ENCODE results near the gene RIN3. TPM values are rescaled to one million over a fixed set of nuclear protein-coding genes. Genes with fewer than 3 reads are reported as not detected.
A peak's percentile ranks its signal among the peaks of the same experiment; 100 is the strongest.

Gene RIN3
- polyA plus RNA-seq, 6 donors from 2014 or later, result 7.6 to 43.7 (median 24.5) TPM

DNA sequence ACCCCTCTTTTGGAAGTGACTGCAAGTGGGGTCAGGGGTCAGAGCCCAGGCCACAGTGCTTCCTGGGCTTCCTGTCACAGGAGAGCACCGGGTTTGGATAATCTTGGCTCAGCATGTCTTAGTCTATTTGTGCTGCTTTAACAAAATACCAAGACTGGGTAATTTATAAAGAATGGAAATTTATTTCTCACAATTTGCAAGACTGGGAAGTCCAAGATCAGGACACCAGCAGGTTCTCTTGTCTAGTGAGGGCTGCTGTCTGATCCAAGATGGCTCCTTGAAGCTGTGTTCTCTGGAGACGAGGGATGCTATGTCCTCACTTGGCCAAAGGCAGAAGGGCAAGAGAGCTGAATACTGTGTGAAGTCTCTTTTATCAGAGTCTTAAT, 74.1 kb downstream of the RIN3 start:
- DNase-seq, result no peak
- peak overlapping the region in 2 of 6 donors; percentile 65 to 82 for H3K27ac Mint-ChIP-seq
- peaks cover 11 to 17% of the 10 kb centered on the region in 2 donors for H3K36me3 Mint-ChIP-seq

DNA sequence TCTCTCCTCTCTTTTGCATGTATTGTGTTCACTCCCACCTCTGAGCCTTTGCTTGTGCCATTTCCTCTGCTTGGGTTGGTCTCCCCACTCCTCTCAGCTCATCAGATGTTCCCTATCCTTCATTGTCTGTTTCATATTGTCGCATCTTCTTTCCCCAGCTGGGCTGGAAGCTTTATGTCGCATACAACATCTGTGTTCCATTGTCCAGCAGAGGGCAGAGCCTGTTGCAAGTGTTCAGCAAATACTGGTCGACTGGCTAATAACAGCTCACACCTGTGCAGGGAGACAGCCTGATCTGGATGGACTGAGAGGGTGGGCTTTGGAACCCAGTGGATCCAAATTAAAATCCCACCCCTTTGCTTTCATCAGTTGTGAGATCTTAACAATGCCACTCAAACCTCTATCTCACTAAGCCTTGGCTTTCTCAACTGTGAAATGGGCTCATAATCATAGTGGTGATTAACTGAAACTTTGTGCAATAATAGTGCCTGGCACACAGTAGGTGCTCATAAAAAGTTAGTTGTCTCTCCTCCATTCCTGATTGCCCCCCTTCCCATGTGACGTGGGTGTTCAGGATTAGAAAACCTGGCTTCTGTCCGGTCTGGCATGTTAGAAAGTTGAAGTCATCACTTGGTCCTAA, 75.8 kb downstream of the RIN3 start:
- Mint-ChIP-seq H3K36me3 (peaks cover 10 to 11% of the 10 kb centered on the region in 2 donors), H3K4me3 (peak overlapping the region in 1 of 8 donors; percentile 21), H3K4me1 (peaks cover 48 to 70% (median 56%) of the 10 kb centered on the region in 3 donors), H3K27me3 (no peaks in the 10 kb centered on the region), H3K27ac (peak overlapping the region in 3 of 6 donors; percentile 4 to 69 (median 48)), H3K9me3 (peaks cover 0 to 2% (median 0%) of the 10 kb centered on the region in 7 donors)
- peak; percentile 33 for DNase-seq
- peak; percentile 76 to 78 for ATAC-seq (ENCODE audit: low read depth in 2 of 2)

More for the DNA sequence above, 74.1 kb downstream of the RIN3 start:
- Mint-ChIP-seq H3K4me3 (no peak overlapping the region), H3K9me3 (peaks cover 0 to 5% (median 2%) of the 10 kb centered on the region in 7 donors), H3K27me3 (no peaks in the 10 kb centered on the region), H3K4me1 (peaks cover 52 to 85% (median 65%) of the 10 kb centered on the region in 3 donors)
- ATAC-seq (ENCODE audit: low read depth in 2 of 2), result no peak

DNA sequence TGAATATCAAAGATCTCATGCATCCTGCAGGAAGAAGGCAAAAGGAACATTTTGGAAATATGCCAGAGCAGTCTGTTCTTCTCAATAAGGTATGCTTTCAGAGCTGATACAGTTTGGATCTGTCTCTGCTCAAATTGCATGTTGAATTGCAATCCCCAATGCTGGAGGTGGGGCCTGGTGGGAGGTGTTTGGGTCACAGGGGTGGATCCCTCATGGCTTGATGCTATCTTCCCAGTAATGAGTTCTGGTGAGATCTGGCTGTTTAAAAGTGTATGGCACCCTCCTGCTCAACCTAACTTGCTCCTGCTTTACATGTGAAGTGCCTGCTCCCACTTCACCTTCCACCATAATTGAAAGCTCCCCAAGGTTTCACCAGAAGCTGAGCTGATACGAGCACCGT, 76.6 kb downstream of the RIN3 start:
- Mint-ChIP-seq H3K4me3 (peak overlapping the region in 2 of 8 donors; percentile 11 to 47), H3K27ac (no peak overlapping the region), H3K4me1 (peaks cover 51 to 69% (median 58%) of the 10 kb centered on the region in 3 donors), H3K9me3 (peaks cover 0 to 2% (median 0%) of the 10 kb centered on the region in 7 donors), H3K36me3 (peaks cover 10 to 11% of the 10 kb centered on the region in 2 donors), H3K27me3 (no peaks in the 10 kb centered on the region)
- DNase-seq (no peak), ATAC-seq (ENCODE audit: low read depth in 2 of 2) (no peak)

- Mint-ChIP-seq H3K4me3 (peak overlapping the region in 3 of 8 donors; percentile 4 to 20 (median 6)), H3K27ac (peak overlapping the region in 3 of 6 donors; percentile 4 to 73 (median 19)), H3K4me1 (peaks cover 44 to 65% (median 54%) of the 10 kb centered on the region in 3 donors), H3K9me3 (peaks cover 0 to 2% (median 0%) of the 10 kb centered on the region in 7 donors), H3K27me3 (no peaks in the 10 kb centered on the region), H3K36me3 (peaks cover 10 to 11% of the 10 kb centered on the region in 2 donors)
- ATAC-seq (ENCODE audit: low read depth in 2 of 2) (peak in 1 of 2 donors; percentile 5), DNase-seq (no peak)
These were observed 77.4 kb downstream of the RIN3 start for GRCh38 chr14:92590941-92591340.

DNA sequence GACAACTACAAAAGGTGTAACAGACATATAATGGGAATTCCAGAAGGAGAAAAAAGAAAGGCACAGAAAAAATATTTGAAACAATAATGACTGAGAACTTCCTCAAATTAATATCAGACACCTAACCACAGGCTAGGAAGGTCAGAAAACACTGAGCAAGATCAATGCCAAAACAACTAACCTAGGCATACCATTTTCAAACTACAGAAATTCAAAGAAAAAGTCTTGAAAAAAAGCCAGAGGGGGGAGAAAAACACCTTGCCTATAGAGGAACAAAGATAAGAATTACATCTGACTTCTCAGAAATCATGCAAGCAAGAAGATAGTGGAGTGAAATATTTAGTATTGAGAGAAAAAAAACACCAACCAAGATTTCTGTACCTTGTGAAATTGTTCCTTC, 77.8 kb downstream of the RIN3 start:
- Mint-ChIP-seq H3K27ac (peak overlapping the region in 4 of 6 donors; percentile 4 to 73 (median 33)), H3K4me3 (peak overlapping the region in 2 of 8 donors; percentile 4 to 20), H3K4me1 (peaks cover 41 to 61% (median 51%) of the 10 kb centered on the region in 3 donors), H3K27me3 (no peaks in the 10 kb centered on the region), H3K36me3 (peaks cover 10 to 11% of the 10 kb centered on the region in 2 donors), H3K9me3 (peaks cover 0 to 2% (median 0%) of the 10 kb centered on the region in 7 donors)
- ATAC-seq (ENCODE audit: low read depth in 2 of 2), result peak; percentile 30 to 37
- DNase-seq, result no peak

- Mint-ChIP-seq H3K9me3 (peaks cover 0 to 2% (median 0%) of the 10 kb centered on the region in 7 donors), H3K27ac (peak overlapping the region in 1 of 6 donors; percentile 7)
- no peak for ATAC-seq (ENCODE audit: low read depth in 2 of 2)
These were observed 81.7 kb downstream of the RIN3 start for GRCh38 chr14:92595267-92595666.

DNA sequence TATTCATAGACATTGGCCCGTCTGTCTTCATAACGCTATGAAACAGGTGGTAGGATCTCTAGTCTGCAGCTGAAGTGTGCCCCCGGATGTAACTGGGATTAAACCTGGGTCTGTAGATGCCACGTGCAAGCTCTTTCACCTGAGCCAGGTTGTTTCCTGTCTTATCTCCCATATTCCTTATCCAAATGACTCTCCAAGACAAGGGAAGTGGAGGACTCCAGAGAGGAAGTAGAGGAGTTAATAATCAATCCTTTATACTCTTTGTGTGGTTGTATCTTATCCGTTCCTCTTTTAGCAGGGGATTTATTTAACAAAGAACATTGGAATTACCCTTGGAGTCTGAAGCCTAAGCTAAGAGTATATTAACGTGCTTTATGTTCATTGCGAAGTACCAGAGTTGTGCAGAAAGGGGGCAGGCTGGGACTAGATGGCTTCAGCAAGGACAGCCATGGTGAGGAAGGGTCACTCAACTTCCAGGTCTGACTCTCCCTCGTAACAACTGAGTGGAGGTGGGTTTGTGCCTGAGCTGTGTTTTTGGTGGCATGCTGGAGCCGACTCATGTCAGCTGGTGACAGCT, 82.8 kb downstream of the RIN3 start:
- DNase-seq (no peak), ATAC-seq (ENCODE audit: low read depth in 2 of 2) (no peak)
- H3K4me3 Mint-ChIP-seq, result no peak overlapping the region
- H3K27me3 Mint-ChIP-seq, result no peaks in the 10 kb centered on the region
- H3K27ac Mint-ChIP-seq, result peak overlapping the region in 1 of 6 donors; percentile 57
- H3K36me3 Mint-ChIP-seq, result peaks cover 5 to 12% of the 10 kb centered on the region in 2 donors
- H3K4me1 Mint-ChIP-seq, result peaks cover 40 to 45% (median 43%) of the 10 kb centered on the region in 3 donors
- H3K9me3 Mint-ChIP-seq, result peaks cover 0 to under 1% (median 0%) of the 10 kb centered on the region in 7 donors

More at GRCh38 chr14:92595267-92595666, 81.7 kb downstream of the RIN3 start:
- Mint-ChIP-seq H3K4me3 (no peak overlapping the region), H3K4me1 (peaks cover 47 to 50% (median 48%) of the 10 kb centered on the region in 3 donors), H3K36me3 (peaks cover 6 to 19% of the 10 kb centered on the region in 2 donors), H3K27me3 (no peaks in the 10 kb centered on the region)
- no peak for DNase-seq

GRCh38 chr14:92597906-92598905, 84.6 kb downstream of the RIN3 start:
- peaks cover 35 to 40% (median 39%) of the 10 kb centered on the region in 3 donors for H3K4me1 Mint-ChIP-seq
- peak overlapping the region in 3 of 6 donors; percentile 66 to 74 (median 72) for H3K27ac Mint-ChIP-seq
- H3K9me3 Mint-ChIP-seq, result no peaks in the 10 kb centered on the region
- DNase-seq (no peak), ATAC-seq (ENCODE audit: low read depth in 2 of 2) (no peak)
- no peak overlapping the region for H3K4me3 Mint-ChIP-seq
- H3K27me3 Mint-ChIP-seq, result no peaks in the 10 kb centered on the region
- peaks cover 0 to 8% of the 10 kb centered on the region in 2 donors for H3K36me3 Mint-ChIP-seq

GRCh38 chr14:92599811-92600210, 86.2 kb downstream of the RIN3 start:
- DNase-seq, result no peak
- H3K4me3 Mint-ChIP-seq, result no peak overlapping the region
- no peaks in the 10 kb centered on the region for H3K27me3 Mint-ChIP-seq
- no peaks in the 10 kb centered on the region for H3K9me3 Mint-ChIP-seq
- peaks cover 34 to 41% (median 38%) of the 10 kb centered on the region in 3 donors for H3K4me1 Mint-ChIP-seq
- peak overlapping the region in 1 of 6 donors; percentile 68 for H3K27ac Mint-ChIP-seq
- ATAC-seq (ENCODE audit: low read depth in 2 of 2), result no peak
- H3K36me3 Mint-ChIP-seq, result peaks cover 0 to 8% of the 10 kb centered on the region in 2 donors

GRCh38 chr14:92600318-92601053, 86.9 kb downstream of the RIN3 start:
- Mint-ChIP-seq H3K27ac (peak overlapping the region in 1 of 6 donors; percentile 68), H3K4me1 (peaks cover 30 to 35% (median 32%) of the 10 kb centered on the region in 3 donors), H3K4me3 (peak overlapping the region in 1 of 8 donors; percentile 29), H3K27me3 (no peaks in the 10 kb centered on the region), H3K9me3 (no peaks in the 10 kb centered on the region), H3K36me3 (peaks cover 0 to 8% of the 10 kb centered on the region in 2 donors)
- DNase-seq (no peak), ATAC-seq (ENCODE audit: low read depth in 2 of 2) (no peak)

GRCh38 chr14:92601131-92601710, 87.6 kb downstream of the RIN3 start:
- DNase-seq (no peak), ATAC-seq (ENCODE audit: low read depth in 2 of 2) (no peak)
- peaks cover 30 to 34% (median 31%) of the 10 kb centered on the region in 3 donors for H3K4me1 Mint-ChIP-seq
- no peaks in the 10 kb centered on the region for H3K27me3 Mint-ChIP-seq
- H3K27ac Mint-ChIP-seq, result peak overlapping the region in 1 of 6 donors; percentile 28
- peaks cover 0 to 5% (median 0%) of the 10 kb centered on the region in 7 donors for H3K9me3 Mint-ChIP-seq
- peaks cover 0 to 8% of the 10 kb centered on the region in 2 donors for H3K36me3 Mint-ChIP-seq
- H3K4me3 Mint-ChIP-seq, result no peak overlapping the region

All from naive B cell (primary cell).